GM18499 (cell line): ENCODE measurements around the gene EXOC6.
"Not testable (repeated sequence)": the region's sequence is repeated elsewhere in the genome, so short reads cannot be mapped to it uniquely, and the experiment has no call there.

Experiments used
- ATAC-seq: cut with Tn5 transposase; IDR thresholded peaks from one replicate; pipeline ENCODE4 v1.9.1; 2021; ENCODE audit warnings: moderate number of reproducible peaks; ENCODE audit not compliant: insufficient read depth, unreplicated experiment

EXOC6 gene

DNA sequence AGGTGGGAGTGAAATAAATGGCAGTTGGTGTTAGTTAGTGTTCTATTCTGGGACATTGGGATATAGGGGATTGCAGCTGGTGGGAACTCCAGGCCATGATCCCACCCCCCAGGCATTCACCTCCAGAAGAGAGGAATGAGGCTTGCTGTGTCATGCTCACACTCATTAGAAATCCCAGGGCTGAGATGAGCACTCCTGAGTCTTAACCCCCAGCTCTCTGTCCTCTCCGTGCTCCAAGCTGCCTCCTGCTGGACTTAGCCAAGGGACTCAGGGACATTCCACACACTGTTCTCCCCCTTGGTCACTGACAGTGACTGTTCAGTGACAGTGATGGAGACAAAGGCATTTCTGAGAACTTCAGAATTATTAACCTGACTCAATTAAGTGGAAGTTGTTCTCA, 246.9 kb downstream of the EXOC6 start:
- no peak for ATAC-seq

GRCh38 chr10:93096901-93097300, 248.6 kb downstream of the EXOC6 start:
- no peak for ATAC-seq

DNA sequence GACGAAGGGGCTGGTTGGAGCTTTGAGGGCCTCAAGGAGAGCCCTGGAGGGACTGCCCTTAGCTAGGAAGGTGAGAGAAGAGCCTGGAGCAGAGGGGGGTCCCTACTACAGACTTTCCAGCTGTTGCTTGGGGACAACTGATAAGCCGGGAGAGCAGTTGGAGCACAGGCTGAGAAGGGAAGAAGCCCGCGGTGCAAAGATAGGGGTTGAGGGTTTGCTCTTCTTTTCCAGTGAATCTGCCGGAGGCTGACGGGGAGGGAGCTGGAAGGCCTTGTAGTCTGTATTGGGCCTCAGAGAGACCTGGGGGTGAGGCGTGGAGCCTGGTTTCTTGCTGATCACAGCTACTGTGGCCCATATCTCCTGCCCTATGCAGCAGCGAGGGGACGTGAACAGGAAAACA, 249.1 kb downstream of the EXOC6 start:
- no peak for ATAC-seq

DNA sequence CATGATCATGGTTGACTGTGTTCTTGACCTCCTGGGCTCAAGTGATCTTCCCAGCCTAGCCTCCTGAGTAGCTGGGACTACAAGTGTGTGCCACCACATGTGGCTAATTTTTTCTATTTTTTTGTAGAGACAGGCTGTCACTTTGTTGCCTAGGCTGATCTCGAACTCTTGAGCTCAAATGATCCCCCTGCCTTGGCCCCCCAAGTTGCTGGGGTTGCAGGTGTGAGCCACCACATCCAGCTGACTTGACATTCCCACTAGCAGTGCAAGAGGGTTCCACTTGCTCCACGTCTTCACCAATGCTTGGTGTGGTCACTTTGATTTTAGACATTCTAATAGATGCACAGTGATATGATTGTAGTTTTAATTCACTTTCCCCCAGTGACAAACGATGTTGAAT, 250.5 kb downstream of the EXOC6 start:
- ATAC-seq = no peak

DNA sequence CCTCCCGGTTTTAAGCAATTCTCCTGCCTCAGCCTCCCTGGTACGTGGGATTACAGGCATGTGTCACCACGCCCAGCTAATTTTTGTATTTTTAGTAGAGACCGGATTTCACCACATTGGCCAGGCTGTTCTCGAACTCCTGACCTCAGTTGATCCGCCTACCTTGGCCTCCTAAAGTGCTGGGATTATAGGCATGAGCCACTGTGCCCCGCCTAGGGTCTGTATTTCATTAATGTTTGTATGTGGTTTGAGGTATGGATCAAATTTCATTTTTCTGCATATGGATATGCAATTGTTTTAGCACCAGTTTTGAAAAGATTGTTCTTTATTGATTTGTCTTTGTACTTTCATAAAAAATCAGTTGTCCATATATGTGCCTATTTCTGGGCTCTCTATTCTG, 251.3 kb downstream of the EXOC6 start:
- ATAC-seq = no peak

GRCh38 chr10:93101148-93101547, 252.8 kb downstream of the EXOC6 start:
- not testable (repeated sequence) for ATAC-seq

DNA sequence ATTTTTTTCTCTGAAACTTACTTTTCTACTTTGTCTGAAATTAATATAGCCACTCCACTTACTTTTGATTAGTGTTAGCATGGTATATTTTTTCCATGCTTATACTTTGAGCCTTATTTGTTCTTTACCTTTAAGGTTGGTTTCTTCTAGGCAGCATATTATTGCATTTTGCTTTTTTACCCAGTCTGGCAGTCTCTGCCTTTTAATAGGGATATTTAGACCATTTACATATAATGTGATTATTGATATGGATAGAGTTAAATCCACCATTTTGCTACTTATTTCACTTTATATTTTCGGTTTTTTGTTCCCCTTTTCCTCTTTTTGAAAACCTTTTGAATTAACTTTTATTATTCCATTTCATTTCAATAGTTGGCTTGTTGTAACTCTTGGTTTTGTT, 255.6 kb downstream of the EXOC6 start:
- no peak for ATAC-seq

GRCh38 chr10:93106631-93107072, 258.3 kb downstream of the EXOC6 start:
- ATAC-seq = no peak
